IMR-90 (cell line): Measurements from ENCODE around the gene PSORS1C2. TPM values are rescaled to one million over a fixed set of nuclear protein-coding genes. Genes with fewer than 3 reads are reported as not detected.

Experiments
- ATAC-seq: fragments of 200-7000 bp; cut with Tn5 transposase; 2 replicates; pipeline ENCODE4 v1.9.1; 2020; ENCODE audit warnings: low read depth, mild to moderate bottlenecking, moderate library complexity
- BruUV-seq: library from RNA; stranded (reverse); fragments of 400-500 nt; replicated peaks from 2 replicates; lab custom pipeline; 2021; lab: Mats Ljungman, UMichigan
- CTCF ChIA-PET: fragments of 300-600 bp; formaldehyde crosslinking; extraction: SDS; loops from one replicate; lab custom pipeline; 2021; ENCODE audit warnings: antibody characterized with exemption; lab: Yijun Ruan, JAX
- POLR2A ChIA-PET: fragments of 300-600 bp; sonication (Branson Sonifier 250); formaldehyde crosslinking; loops from one replicate; lab custom pipeline; 2022; ENCODE audit warnings: antibody characterized with exemption; ENCODE audit not compliant: unreplicated experiment; lab: Charles Lee
- DNase-seq: peaks from one replicate; pipeline ENCODE4 v3.0.0; 2013
- H2AFZ ChIP-seq: replicated peaks from 2 replicates; pipeline ENCODE3; 2013; ENCODE audit warnings: low read length, mild to moderate bottlenecking; ENCODE audit not compliant: poor library complexity
- H2AK5ac ChIP-seq: 2 replicates; pipeline ENCODE4 v1.6.1; 2013; ENCODE audit warnings: low read depth, low read length, inconsistent platforms
- H2AK9ac ChIP-seq: replicated peaks from 2 replicates; pipeline ENCODE3; 2013; ENCODE audit warnings: mild to moderate bottlenecking, low read depth, low read length, moderate library complexity; ENCODE audit not compliant: poor library complexity
- H2BK120ac ChIP-seq: 2 replicates; pipeline ENCODE4 v1.6.1; 2013; ENCODE audit warnings: low read depth, low read length, inconsistent platforms
- H2BK15ac ChIP-seq: 3 replicates; pipeline ENCODE4 v1.6.1; 2013; ENCODE audit warnings: low read depth, low read length, inconsistent platforms
- H2BK20ac ChIP-seq: 2 replicates; pipeline ENCODE4 v1.6.1; 2013; ENCODE audit warnings: low read depth, mild to moderate bottlenecking, inconsistent platforms, low read length, moderate library complexity
- H2BK5ac ChIP-seq: 2 replicates; pipeline ENCODE4 v1.6.1; 2013; ENCODE audit warnings: mild to moderate bottlenecking, low read depth, low read length, inconsistent platforms; ENCODE audit not compliant: poor library complexity, severe bottlenecking
- H3K14ac ChIP-seq: replicated peaks from 2 replicates; pipeline ENCODE4 v1.6.1; 2013; ENCODE audit warnings: low read depth, low read length, inconsistent platforms
- H3K18ac ChIP-seq: 2 replicates; pipeline ENCODE4 v1.6.1; 2013; ENCODE audit warnings: low read depth, low read length, control low read depth
- H3K23ac ChIP-seq: 2 replicates; pipeline ENCODE4 v1.6.1; 2013; ENCODE audit warnings: low read depth, low read length, inconsistent platforms
- H3K27ac ChIP-seq: 2 replicates; pipeline ENCODE4 v1.5.1; 2013; ENCODE audit warnings: mild to moderate bottlenecking, control low read depth, low read length; ENCODE audit not compliant: insufficient read depth
- H3K27me3 ChIP-seq: 2 replicates; pipeline ENCODE4 v1.6.1; 2013; ENCODE audit warnings: low read length; ENCODE audit not compliant: control insufficient read depth, insufficient read depth
- H3K36me3 ChIP-seq: 2 replicates; pipeline ENCODE4 v1.6.1; 2013; ENCODE audit warnings: low read length, mixed read lengths; ENCODE audit not compliant: control insufficient read depth, insufficient read depth
- H3K4ac ChIP-seq: 2 replicates; pipeline ENCODE4 v1.6.1; 2013; ENCODE audit warnings: low read depth, low read length, inconsistent platforms
- H3K4me1 ChIP-seq: 2 replicates; pipeline ENCODE4 v1.6.1; 2013; ENCODE audit warnings: low read length, mixed read lengths; ENCODE audit not compliant: control insufficient read depth, insufficient read depth
- H3K4me2 ChIP-seq: 2 replicates; pipeline ENCODE4 v1.6.1; 2013; ENCODE audit warnings: low read depth, mild to moderate bottlenecking, control low read depth, low read length, moderate library complexity
- H3K4me3 ChIP-seq: 2 replicates; pipeline ENCODE4 v1.5.1; 2013; ENCODE audit warnings: low read depth, mild to moderate bottlenecking, control low read depth, low read length, moderate library complexity; ENCODE audit not compliant: insufficient read depth
- H3K56ac ChIP-seq: 2 replicates; pipeline ENCODE4 v1.6.1; 2013; ENCODE audit warnings: low read length, inconsistent platforms; ENCODE audit not compliant: insufficient read depth; ENCODE audit errors: extremely low read depth
- H3K79me1 ChIP-seq, 2 experiments: 2 replicates each; pipeline ENCODE4 v1.6.1; 2013; ENCODE audit warnings: low read length in 2 of 2, inconsistent platforms in 1 of 2, low read depth in 1 of 2
- H3K9ac ChIP-seq: 2 replicates; pipeline ENCODE4 v1.6.1; 2013; ENCODE audit warnings: low read depth, low read length, control low read depth
- H3K9me1 ChIP-seq: 2 replicates; pipeline ENCODE4 v1.6.1; 2013; ENCODE audit warnings: low read length, inconsistent platforms; ENCODE audit not compliant: insufficient read depth
- H3K9me3 ChIP-seq: 2 replicates; pipeline ENCODE4 v1.6.1; 2013; ENCODE audit warnings: low read length; ENCODE audit not compliant: control insufficient read depth, insufficient read depth
- H4K20me1 ChIP-seq: 2 replicates; pipeline ENCODE4 v1.6.1; 2013; ENCODE audit warnings: low read length, inconsistent platforms; ENCODE audit not compliant: insufficient read depth
- H4K5ac ChIP-seq: 2 replicates; pipeline ENCODE4 v1.6.1; 2013; ENCODE audit warnings: mild to moderate bottlenecking, low read depth, low read length, control low read depth
- H4K8ac ChIP-seq, 2 experiments: 2 replicates each; pipeline ENCODE4 v1.6.1; 2013; ENCODE audit warnings: low read depth in 2 of 2, low read length in 2 of 2, control low read depth in 1 of 2, inconsistent platforms in 1 of 2
- H4K91ac ChIP-seq: 2 replicates; pipeline ENCODE4 v1.6.1; 2013; ENCODE audit warnings: low read depth, low read length, inconsistent platforms; ENCODE audit not compliant: insufficient read depth
- CHD1 ChIP-seq: IDR thresholded peaks from 2 replicates; pipeline ENCODE4 v1.6.1; 2012; ENCODE audit warnings: low read depth, low read length, improper control_type of control experiment
- MAFK ChIP-seq: IDR thresholded peaks from 2 replicates; pipeline ENCODE4 v1.6.1; 2012; ENCODE audit warnings: low read depth, low read length, improper control_type of control experiment
- MAZ ChIP-seq: IDR thresholded peaks from 2 replicates; pipeline ENCODE4 v1.6.1; 2012; ENCODE audit warnings: low read depth, mild to moderate bottlenecking, low read length, improper control_type of control experiment, moderate library complexity, borderline replicate concordance
- RFX5 ChIP-seq: IDR thresholded peaks from 2 replicates; pipeline ENCODE4 v1.8.0; 2012; ENCODE audit warnings: low read depth, mild to moderate bottlenecking, low read length, moderate library complexity
- WGBS, 2 experiments: methylation state at CpG; one replicate each; pipeline versions ENCODE4 v1.1.5 to v1.1.7; 2013; ENCODE audit warnings: missing lambda C conversion rate in 2 of 2; ENCODE audit not compliant: insufficient read length in 1 of 2; ENCODE audit errors: extremely low coverage in 2 of 2; 5-methylcytosine and 5-hydroxymethylcytosine counted together
- dilution Hi-C: fragments of 300-500 bp; cut with HindIII; formaldehyde crosslinking; loops from one replicate; pipeline ENCODE4 v1.14.3; 2018; ENCODE audit warnings: low sequenced_read_pairs; ENCODE audit not compliant: unreplicated experiment
- in situ Hi-C: fragments of 300-500 bp; cut with MboI; formaldehyde crosslinking; loops from 3 replicates; pipeline ENCODE4 v1.14.3; 2019; ENCODE audit warnings: low sequenced_read_pairs, inconsistent platforms, mixed read lengths
- intact Hi-C: fragments of 100-400 bp; cut with micrococcal nuclease; formaldehyde crosslinking; loops from 2 replicates; pipeline ENCODE4 v1.10.0; 2022
- polyA plus RNA-seq, 3 experiments: library from polyadenylated mRNA; depleted of rRNA; stranded (reverse); fragments of >200 nt; gene quantifications; 2 replicates each; pipeline ENCODE4 v1.2.3, GENCODE V29; 2012; ENCODE audit warnings: low replicate concordance in 1 of 3
- total RNA-seq: library from RNA; depleted of rRNA; stranded (reverse); fragments of >200 nt; gene quantifications from 2 replicates; pipeline ENCODE4 v1.2.3, GENCODE V29; 2012

PSORS1C2 gene
- total and polyA plus RNA-seq, 2 of the 4 experiments (the other 2 are of a cell fraction) = not detected

DNA sequence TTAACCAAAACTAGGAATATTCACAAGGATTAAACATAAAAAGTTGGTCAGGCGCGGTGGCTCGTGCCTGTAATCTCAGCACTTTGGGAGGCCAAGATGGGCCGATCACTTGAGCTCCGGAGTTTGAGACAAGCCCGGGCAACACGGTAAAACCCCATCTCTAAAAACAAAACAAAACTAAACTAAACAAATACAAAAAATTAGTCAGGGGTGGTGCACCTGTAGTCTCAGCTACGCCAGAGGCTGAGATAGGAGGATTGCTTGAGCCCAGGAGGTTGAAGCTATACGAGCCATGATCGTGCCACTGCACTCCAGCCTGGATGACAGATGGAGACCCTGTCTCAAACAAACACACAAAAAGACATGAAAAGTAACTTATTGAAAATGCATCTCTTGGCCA is 3.2 kb downstream of the PSORS1C2 start:
- no TSS peak for BruUV-seq
- Histone ChIP-seq H3K23ac (no peak overlapping the region), H3K56ac (no peak overlapping the region), H4K8ac (no peak overlapping the region), H2BK20ac (no peak overlapping the region), H3K4ac (no peak overlapping the region), H3K9ac (no peak overlapping the region), H3K14ac (no peak overlapping the region), H3K4me2 (no peak overlapping the region), H2BK5ac (no peak overlapping the region), H4K91ac (no peak overlapping the region), H3K4me3 (no peak overlapping the region), H2AFZ (no peak overlapping the region), H2AK9ac (no peak overlapping the region), H3K36me3 (no peaks in the 10 kb centered on the region), H2BK15ac (no peak overlapping the region), H3K27me3 (no peaks in the 10 kb centered on the region), H3K27ac (no peak overlapping the region), H3K9me3 (no peaks in the 10 kb centered on the region), H2AK5ac (no peak overlapping the region), H4K5ac (no peak overlapping the region), H3K79me1 (no peaks in the 10 kb centered on the region), H2BK120ac (no peak overlapping the region), H3K4me1 (peaks cover 5% of the 10 kb centered on the region; the same call in 1 of the 2 replicates), H4K20me1 (no peaks in the 10 kb centered on the region; the same call in 1 of the 2 replicates), H3K9me1 (peaks cover 8% of the 10 kb centered on the region; the same call in 1 of the 2 replicates), H3K18ac (no peak overlapping the region)
- intact Hi-C loops (loop anchor here (2.0 to 5.0 kb wide), 2 partner anchors 137 to 231 kb away; partner anchors contain the start of gene HLA-C), dilution Hi-C loops (no loop called here), in situ Hi-C loops (loop anchor here (5.0 kb wide), 2 partner anchors 57 to 232 kb away; no protein-coding TSS in a partner anchor)
- TF ChIP-seq CHD1 (no peak), RFX5 (no peak), MAFK (no peak), MAZ (no peak)
- POLR2A ChIA-PET = no interaction called here
- DNase-seq (no peak), ATAC-seq (no peak)
- 100% methylated on average over 3 of the region's 10 CpGs; no CpG with 5 or more reads in 1 of the 2 experiments for WGBS, 2 experiments
- CTCF ChIA-PET = interaction anchor here (0.6 to 1.1 kb wide), 2 partner anchors 56 to 231 kb away, joined by 3 to 4 read pairs; no protein-coding TSS in a partner anchor
